H1 (cell line): ENCODE measurements around the gene BBLN. TPM values are rescaled to one million over a fixed set of nuclear protein-coding genes. Genes with fewer than 3 reads are reported as not detected.

Source experiments
- CTCF ChIA-PET: fragments of 300-600 bp; sonication (Branson Sonifier 250); formaldehyde crosslinking; loops from one replicate; lab custom pipeline; 2021; ENCODE audit not compliant: partially characterized antibody; lab: Charles Lee
- POLR2A ChIA-PET: fragments of 300-600 bp; sonication (Branson Sonifier 250); formaldehyde crosslinking; loops from one replicate; lab custom pipeline; 2021; ENCODE audit warnings: inconsistent platforms; ENCODE audit not compliant: partially characterized antibody; lab: Charles Lee
- DNase-seq, 2 experiments: peaks; one replicate each; pipeline versions ENCODE4 v3.0.0 to v3.0.0-alpha.2; 2010 to 2022; ENCODE audit warnings: low spot score in 2 of 2, low read depth in 1 of 2, mixed read lengths in 1 of 2
- FAIRE-seq: peaks from 2 replicates; lab custom pipeline; 2011; peaks lifted over from hg19 to GRCh38; lab: Jason Lieb, UNC
- H2AFZ ChIP-seq: 2 replicates; pipeline ENCODE4 v1.8.1; 2012; ENCODE audit warnings: low read length, inconsistent platforms
- H2AK5ac ChIP-seq: 2 replicates; pipeline ENCODE4 v1.6.1; 2013; ENCODE audit warnings: low read depth, low read length
- H2BK120ac ChIP-seq: replicated peaks from 2 replicates; pipeline ENCODE3; 2013; ENCODE audit warnings: low read depth, low read length, inconsistent platforms
- H2BK12ac ChIP-seq: 2 replicates; pipeline ENCODE4 v1.6.1; 2013; ENCODE audit warnings: low read depth, low read length
- H2BK15ac ChIP-seq: 2 replicates; pipeline ENCODE4 v1.6.1; 2013; ENCODE audit warnings: low read length
- H2BK20ac ChIP-seq: 2 replicates; pipeline ENCODE4 v1.6.1; 2013; ENCODE audit warnings: low read length
- H2BK5ac ChIP-seq: 2 replicates; pipeline ENCODE4 v1.6.1; 2013; ENCODE audit warnings: low read depth, low read length
- H3K14ac ChIP-seq: 2 replicates; pipeline ENCODE4 v1.6.1; 2013; ENCODE audit warnings: inconsistent platforms; ENCODE audit not compliant: insufficient read length
- H3K18ac ChIP-seq: 2 replicates; pipeline ENCODE4 v1.6.1; 2013; ENCODE audit warnings: low read length; ENCODE audit errors: extremely low read depth
- H3K23ac ChIP-seq: 2 replicates; pipeline ENCODE4 v1.6.1; 2013; ENCODE audit warnings: inconsistent platforms; ENCODE audit not compliant: insufficient read length
- H3K23me2 ChIP-seq: 2 replicates; pipeline ENCODE4 v1.6.1; 2013; ENCODE audit warnings: low read depth, low read length
- H3K27ac ChIP-seq: 2 replicates; pipeline ENCODE4 v1.6.1; 2011; ENCODE audit warnings: low read depth, low read length, inconsistent platforms
- H3K27me3 ChIP-seq, 4 experiments: replicated peaks in 1 of 4; 1 replicate in 1 of 4; 2 replicates in 3 of 4; pipeline versions ENCODE4 v1.6.1 to v1.8.1; 2011 to 2013; ENCODE audit warnings: low read length in 3 of 4, mild to moderate bottlenecking in 3 of 4, inconsistent platforms in 2 of 4, mixed read lengths in 2 of 4, moderate library complexity in 1 of 4; ENCODE audit not compliant: control insufficient read depth in 3 of 4, insufficient read depth in 3 of 4; ENCODE audit errors: extremely low read depth in 1 of 4
- H3K36me3 ChIP-seq, 4 experiments: 2 replicates each; pipeline versions ENCODE4 v1.6.1 to v1.8.1; 2011 to 2013; ENCODE audit warnings: mild to moderate bottlenecking in 4 of 4, low read length in 3 of 4, moderate library complexity in 2 of 4, control low read depth in 1 of 4, inconsistent platforms in 1 of 4; ENCODE audit not compliant: insufficient read depth in 4 of 4, control insufficient read depth in 2 of 4
- H3K4ac ChIP-seq: replicated peaks from 2 replicates; pipeline ENCODE3; 2013; ENCODE audit warnings: low read length, low read depth, mixed read lengths, inconsistent platforms; ENCODE audit not compliant: insufficient read length
- H3K4me1 ChIP-seq, 4 experiments: replicated peaks in 1 of 4; 1 replicate in 1 of 4; 2 replicates in 3 of 4; pipeline versions ENCODE4 v1.6.1 to v1.8.1; 2011 to 2013; ENCODE audit warnings: low read length in 3 of 4, inconsistent platforms in 2 of 4, mixed read lengths in 1 of 4; ENCODE audit not compliant: insufficient read depth in 4 of 4, control insufficient read depth in 3 of 4
- H3K4me2 ChIP-seq, 2 experiments: 2 replicates each; pipeline versions ENCODE4 v1.6.1 to v1.8.1; 2011 to 2013; ENCODE audit warnings: low read depth in 2 of 2, low read length in 2 of 2, control low read depth in 1 of 2, inconsistent platforms in 1 of 2, mild to moderate bottlenecking in 1 of 2; ENCODE audit not compliant: insufficient read depth in 1 of 2
- H3K4me3 ChIP-seq, 4 experiments: fragments of 200-600, 300-600 bp in 1 of 4; sonication (generic), shearing (Covaris generic), sonication (Bioruptor Twin) in 1 of 4; 2 replicates each; pipeline versions ENCODE4 v1.5.1 to v1.8.1; 2011 to 2016; ENCODE audit warnings: low read length in 4 of 4, low read depth in 3 of 4, control low read depth in 2 of 4, inconsistent platforms in 2 of 4, mild to moderate bottlenecking in 2 of 4, mixed read lengths in 1 of 4, moderate library complexity in 1 of 4; ENCODE audit not compliant: insufficient read depth in 2 of 4; ENCODE audit errors: extremely low read depth in 1 of 4
- H3K56ac ChIP-seq: replicated peaks from 2 replicates; pipeline ENCODE3; 2013; ENCODE audit warnings: low read depth, mild to moderate bottlenecking, mixed read lengths, low read length, inconsistent platforms; ENCODE audit not compliant: insufficient read length
- H3K79me1 ChIP-seq: 2 replicates; pipeline ENCODE4 v1.6.1; 2013; ENCODE audit warnings: low read depth, low read length, control low read depth
- H3K79me2 ChIP-seq, 2 experiments: 2 replicates each; pipeline versions ENCODE4 v1.6.1 to v1.8.1; 2012 to 2013; ENCODE audit warnings: low read length in 2 of 2, mild to moderate bottlenecking in 2 of 2, inconsistent platforms in 1 of 2; ENCODE audit not compliant: insufficient read depth in 2 of 2, control insufficient read depth in 1 of 2
- H3K9ac ChIP-seq, 4 experiments: replicated peaks in 1 of 4; 1 replicate in 1 of 4; 2 replicates in 3 of 4; pipeline versions ENCODE4 v1.6.1 to v1.8.1; 2011 to 2013; ENCODE audit warnings: low read depth in 3 of 4, low read length in 3 of 4, control low read depth in 2 of 4, mild to moderate bottlenecking in 2 of 4, moderate library complexity in 2 of 4, inconsistent platforms in 1 of 4; ENCODE audit errors: extremely low read depth in 1 of 4
- H3K9me3 ChIP-seq, 2 experiments: 2 replicates each; pipeline versions ENCODE4 v1.6.1 to v1.8.1; 2012 to 2013; ENCODE audit warnings: mild to moderate bottlenecking in 2 of 2, moderate library complexity in 2 of 2, control low read depth in 1 of 2, inconsistent platforms in 1 of 2, low read depth in 1 of 2, low read length in 1 of 2, mixed read lengths in 1 of 2; ENCODE audit not compliant: insufficient read depth in 2 of 2
- H4K20me1 ChIP-seq, 2 experiments: replicated peaks in 1 of 2; 2 replicates each; pipeline versions ENCODE3 to v1.8.1; 2011 to 2013; ENCODE audit warnings: inconsistent platforms in 2 of 2, low read length in 2 of 2, mild to moderate bottlenecking in 1 of 2; ENCODE audit not compliant: insufficient read depth in 2 of 2, control insufficient read depth in 1 of 2
- H4K5ac ChIP-seq: 2 replicates; pipeline ENCODE4 v1.6.1; 2013; ENCODE audit warnings: low read length, low read depth, mixed read lengths, inconsistent platforms; ENCODE audit not compliant: insufficient read length
- H4K8ac ChIP-seq: 2 replicates; pipeline ENCODE4 v1.8.0; 2013; ENCODE audit warnings: mild to moderate bottlenecking, moderate library complexity, low read length, inconsistent platforms; ENCODE audit not compliant: insufficient read depth; ENCODE audit errors: extremely low read depth
- H4K91ac ChIP-seq: replicated peaks from 2 replicates; pipeline ENCODE3; 2013; ENCODE audit warnings: low read length, mixed read lengths, inconsistent platforms; ENCODE audit not compliant: insufficient read length
- ASH2L ChIP-seq: fragments of 200-600, 300-600 bp; sonication (generic); IDR thresholded peaks from one replicate; pipeline ENCODE4 v1.7.1; 2017; ENCODE audit warnings: low read length
- CHD1 ChIP-seq: IDR thresholded peaks from 2 replicates; pipeline ENCODE4 v1.6.1; 2012; ENCODE audit warnings: low read depth, low read length, improper control_type of control experiment
- CREB1 ChIP-seq: IDR thresholded peaks from 2 replicates; pipeline ENCODE4 v1.6.1; 2012; ENCODE audit warnings: inconsistent platforms
- HDAC2 ChIP-seq, 2 experiments: fragments of 300-600 bp in 1 of 2; sonication (generic) in 1 of 2; IDR thresholded peaks; 2 replicates each; pipeline ENCODE4 v1.6.1; 2011 to 2012; ENCODE audit warnings: low read depth in 2 of 2, low read length in 2 of 2, mild to moderate bottlenecking in 2 of 2, moderate library complexity in 2 of 2, borderline replicate concordance in 1 of 2, inconsistent platforms in 1 of 2
- KDM1A ChIP-seq: fragments of 200-600, 300-600 bp; sonication (generic); IDR thresholded peaks from 2 replicates; pipeline ENCODE4 v1.7.1; 2016; ENCODE audit warnings: mild to moderate bottlenecking, low read length, borderline replicate concordance
- RFX5 ChIP-seq: IDR thresholded peaks from 2 replicates; pipeline ENCODE4 v1.6.1; 2011; ENCODE audit warnings: low read depth, low read length, improper control_type of control experiment, borderline replicate concordance
- RXRA ChIP-seq: IDR thresholded peaks from 2 replicates; pipeline ENCODE4 v1.6.1; 2011; ENCODE audit warnings: low read depth, mild to moderate bottlenecking, low read length, moderate library complexity; ENCODE audit not compliant: insufficient read depth
- SIN3A ChIP-seq, 2 experiments: IDR thresholded peaks in 1 of 2; conservative IDR thresholded peaks in 1 of 2; 2 replicates each; pipeline ENCODE4 v1.6.1; 2011 to 2012; ENCODE audit warnings: low read length in 2 of 2, improper control_type of control experiment in 1 of 2, low read depth in 1 of 2, mild to moderate bottlenecking in 1 of 2
- WGBS, 2 experiments: shearing (Covaris generic) in 1 of 2; methylation state at CpG; one replicate each; pipeline versions ENCODE4 v1.1.6 to v1.1.7; 2013 to 2015; ENCODE audit warnings: low lambda C conversion rate in 2 of 2, mixed read lengths in 2 of 2, inconsistent platforms in 1 of 2, low coverage in 1 of 2, missing lambda C conversion rate in 1 of 2; ENCODE audit not compliant: insufficient replicate concordance in 2 of 2, insufficient coverage in 1 of 2, insufficient read length in 1 of 2; ENCODE audit errors: extremely low coverage in 1 of 2, missing lambda C conversion rate in 1 of 2; 5-methylcytosine and 5-hydroxymethylcytosine counted together
- polyA plus RNA-seq, 7 experiments: library from polyadenylated mRNA; depleted of rRNA in 3 of 7; stranded (reverse) in 5 of 7; unstranded in 2 of 7; fragments of >200 nt in 5 of 7; fragments of 200-250 nt in 2 of 7; gene quantifications; 1 replicate in 5 of 7; 2 replicates in 1 of 7; 4 replicates in 1 of 7; pipeline versions ENCODE4 v1.2.1 to v1.2.3, GENCODE V29; 2011 to 2013; ENCODE audit warnings: missing spikeins in 2 of 7, mixed read lengths in 2 of 7
- total RNA-seq: library from RNA; stranded (reverse); fragmentation: NEBNext Ultra II Directional; extraction: Animal tissue kit (Norgen Biotek cat#: 25700); gene quantifications from 2 replicates; pipeline ENCODE4 v1.2.1, GENCODE V29; 2021
- TF ChIP-seq, protein P1 (sequence below): IDR thresholded peaks from 2 replicates; pipeline ENCODE4 v1.6.1; 2012; ENCODE audit warnings: inconsistent platforms

BBLN gene
- total and polyA plus RNA-seq, 2 of the 8 experiments (the other 6 are each of a cell fraction or from before 2014, with no cell fraction given) = 63.1 to 164 TPM

DNA sequence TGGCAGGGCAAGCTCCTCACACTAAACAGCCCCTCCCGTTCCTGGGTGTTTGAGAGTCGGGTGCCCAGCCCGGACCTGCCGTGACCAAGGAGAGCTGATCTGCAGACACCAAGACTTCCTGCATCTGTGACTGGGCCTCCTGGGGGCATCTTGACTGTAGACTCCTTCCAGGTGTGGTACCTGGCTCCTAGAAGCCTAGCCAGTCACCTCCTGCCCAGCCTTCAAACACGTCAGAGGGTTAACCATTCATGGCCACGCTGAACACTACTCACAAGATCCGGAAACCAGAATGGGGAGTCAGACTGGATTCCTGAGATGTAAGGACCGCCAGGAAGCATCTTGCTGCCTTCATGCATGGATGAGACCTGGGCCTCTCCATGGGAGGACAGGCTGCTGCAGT, 14.5 kb upstream of the BBLN start:
- no peak overlapping the region for H3K4ac ChIP-seq
- no peak overlapping the region for H3K56ac ChIP-seq
- H3K4me2 ChIP-seq = no peak overlapping the region
- H2BK15ac ChIP-seq = no peak overlapping the region
- ChIA-PET CTCF (interaction anchor here (0.6 to 1.9 kb wide), 4 partner anchors 8 to 400 kb away, joined by 3 to 8 read pairs (median 3); no protein-coding TSS in a partner anchor), POLR2A (interaction anchor here (1.0 to 2.5 kb wide), 5 partner anchors 9 to 29 kb away, joined by 3 to 6 read pairs (median 3); no protein-coding TSS in a partner anchor)
- no peaks in the 10 kb centered on the region for H3K79me1 ChIP-seq
- 82% methylated on average over 8 of the region's 8 CpGs; no CpG with 5 or more reads in 1 of the 2 experiments for WGBS, 2 experiments
- no peak overlapping the region for H4K5ac ChIP-seq
- no peak overlapping the region for H2BK120ac ChIP-seq
- no peak overlapping the region for H3K27ac ChIP-seq
- no peak overlapping the region for H2BK12ac ChIP-seq
- no peak overlapping the region for H2BK5ac ChIP-seq
- H2AFZ ChIP-seq = no peak overlapping the region
- no peak overlapping the region for H4K8ac ChIP-seq
- no peak overlapping the region for H3K14ac ChIP-seq
- H3K79me2 ChIP-seq = no peaks in the 10 kb centered on the region
- H3K27me3 ChIP-seq = no peaks in the 10 kb centered on the region
- no peak overlapping the region for H3K9ac ChIP-seq
- no peaks in the 10 kb centered on the region for H3K36me3 ChIP-seq
- H3K4me1 ChIP-seq = peaks cover 0 to 4% (median under 1%) of the 10 kb centered on the region in 4 experiments; a peak in 5 of 7 replicates
- no peak overlapping the region for H4K91ac ChIP-seq
- H2AK5ac ChIP-seq = no peak overlapping the region
- H3K23me2 ChIP-seq = no peaks in the 10 kb centered on the region
- H4K20me1 ChIP-seq = no peaks in the 10 kb centered on the region
- no peak overlapping the region for H3K23ac ChIP-seq
- no peak for FAIRE-seq
- no peak for TF ChIP-seq RXRA
- TF ChIP-seq KDM1A = no peak
- no peak for TF ChIP-seq HDAC2 (IDR thresholded peaks at IDR 0.05; ENCODE audit: borderline replicate concordance in 1 of 2, low read depth in 2 of 2, low read length in 2 of 2)
- no peak for TF ChIP-seq ASH2L
- TF ChIP-seq SIN3A (conservative IDR thresholded peaks at IDR 0.05 in 1 of 2, IDR thresholded peaks at IDR 0.05 in 1 of 2; ENCODE audit: low read depth in 1 of 2, low read length in 2 of 2) = no peak
- no peak for TF ChIP-seq CHD1
- TF ChIP-seq CREB1 = no peak
- TF ChIP-seq, protein P1, sequence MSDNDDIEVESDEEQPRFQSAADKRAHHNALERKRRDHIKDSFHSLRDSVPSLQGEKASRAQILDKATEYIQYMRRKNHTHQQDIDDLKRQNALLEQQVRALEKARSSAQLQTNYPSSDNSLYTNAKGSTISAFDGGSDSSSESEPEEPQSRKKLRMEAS = no peak
- no peak for TF ChIP-seq RFX5
- TF ChIP-seq, all 59 proteins: peak for 0
- DNase-seq = no peak
- H3K4me3 ChIP-seq = no peak overlapping the region
- no peaks in the 10 kb centered on the region for H3K9me3 ChIP-seq
- H3K18ac ChIP-seq = no peak overlapping the region
- no peak overlapping the region for H2BK20ac ChIP-seq
